ENCODE results near the gene TRIM71.
A peak's percentile ranks its signal among the peaks of the same experiment; 100 is the strongest.
"Not testable (repeated sequence)": the region's sequence is repeated elsewhere in the genome, so short reads cannot be mapped to it uniquely, and the experiment has no call there.

The TRIM71 gene

DNA sequence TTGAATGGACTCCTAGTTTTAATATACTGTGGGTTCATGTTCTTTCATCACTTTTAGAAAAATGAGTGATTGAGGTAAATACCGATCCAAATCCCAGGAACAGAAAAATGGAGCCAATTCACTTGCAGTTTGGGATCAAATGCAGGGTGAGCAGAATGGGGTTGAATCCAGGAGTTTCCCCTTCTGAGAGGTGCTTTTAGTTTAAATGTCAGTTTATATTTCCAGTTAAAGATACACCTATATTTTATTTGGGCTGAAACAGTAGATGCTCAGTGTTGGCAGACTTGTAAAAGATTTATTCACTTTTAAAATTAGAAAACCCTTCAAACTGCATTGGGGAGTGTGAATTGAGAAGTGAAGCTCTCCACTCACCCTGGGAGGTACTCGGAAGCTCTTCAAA, 2.6 kb downstream of the TRIM71 start:
- no peak for DNase-seq

DNA sequence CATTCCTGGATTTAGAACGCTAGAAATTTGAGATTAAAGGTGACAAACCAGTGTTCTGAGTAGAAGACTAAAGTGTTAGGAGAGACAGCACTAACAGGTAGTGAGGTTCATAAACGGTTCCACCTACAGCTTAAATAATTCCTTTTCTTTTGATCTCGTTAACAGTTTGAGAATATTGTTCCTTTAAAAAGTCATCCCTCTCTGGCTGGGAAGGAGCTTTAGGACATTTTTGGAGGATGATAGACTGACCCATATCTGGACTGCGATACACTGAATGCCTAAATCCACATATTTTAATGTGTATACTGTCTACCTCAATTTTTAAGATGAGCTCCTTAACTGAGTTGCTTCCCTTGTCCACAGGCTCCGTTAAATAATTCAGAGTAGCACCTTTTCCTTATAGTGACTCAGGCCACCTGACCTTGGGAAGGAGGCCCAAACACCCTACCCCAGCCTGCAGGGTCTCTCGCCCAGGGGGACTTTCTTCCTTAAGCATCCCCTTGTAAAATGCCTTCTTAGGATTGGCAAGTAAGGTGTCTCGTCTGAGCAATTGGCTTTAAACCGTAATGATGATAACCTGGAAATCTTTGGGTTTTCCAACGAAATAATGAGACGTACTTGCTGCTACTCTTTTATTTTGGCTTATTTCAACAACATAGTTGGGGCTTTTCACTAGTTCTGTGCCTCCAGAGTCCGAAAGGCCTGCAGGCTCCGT, 3.3 kb downstream of the TRIM71 start:
- DNase-seq = no peak

DNA sequence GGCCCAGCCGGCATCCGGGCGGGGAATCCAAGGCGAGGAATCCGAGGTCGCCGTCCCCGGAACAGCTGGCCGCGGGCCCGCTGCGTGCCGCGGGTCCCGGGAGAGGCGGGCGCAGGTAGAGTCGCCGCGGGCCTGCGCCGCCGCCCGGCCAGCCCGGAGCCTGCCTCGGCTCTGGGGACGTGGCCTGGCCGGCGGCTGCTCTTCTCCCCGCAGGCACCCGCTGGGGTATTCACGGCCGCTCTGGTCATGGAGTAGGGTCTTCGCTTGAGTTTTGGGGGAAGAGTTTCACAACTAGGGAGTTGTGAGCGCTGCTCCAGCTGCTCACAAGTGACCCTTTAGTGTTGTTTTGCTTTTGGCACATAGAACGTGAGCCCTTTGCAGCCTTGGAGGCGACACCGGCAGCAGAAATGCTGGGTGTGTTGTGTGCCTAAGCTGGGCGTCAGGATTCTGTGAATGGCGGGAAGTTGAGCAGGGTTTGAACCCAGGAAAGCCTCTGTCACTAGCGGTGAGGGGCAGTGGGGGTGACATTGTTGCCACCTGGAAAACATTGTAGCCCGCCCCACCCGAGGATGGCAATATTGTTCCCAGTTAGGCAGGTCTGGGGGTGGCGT, 4.0 kb downstream of the TRIM71 start:
- DNase-seq = no peak

DNA sequence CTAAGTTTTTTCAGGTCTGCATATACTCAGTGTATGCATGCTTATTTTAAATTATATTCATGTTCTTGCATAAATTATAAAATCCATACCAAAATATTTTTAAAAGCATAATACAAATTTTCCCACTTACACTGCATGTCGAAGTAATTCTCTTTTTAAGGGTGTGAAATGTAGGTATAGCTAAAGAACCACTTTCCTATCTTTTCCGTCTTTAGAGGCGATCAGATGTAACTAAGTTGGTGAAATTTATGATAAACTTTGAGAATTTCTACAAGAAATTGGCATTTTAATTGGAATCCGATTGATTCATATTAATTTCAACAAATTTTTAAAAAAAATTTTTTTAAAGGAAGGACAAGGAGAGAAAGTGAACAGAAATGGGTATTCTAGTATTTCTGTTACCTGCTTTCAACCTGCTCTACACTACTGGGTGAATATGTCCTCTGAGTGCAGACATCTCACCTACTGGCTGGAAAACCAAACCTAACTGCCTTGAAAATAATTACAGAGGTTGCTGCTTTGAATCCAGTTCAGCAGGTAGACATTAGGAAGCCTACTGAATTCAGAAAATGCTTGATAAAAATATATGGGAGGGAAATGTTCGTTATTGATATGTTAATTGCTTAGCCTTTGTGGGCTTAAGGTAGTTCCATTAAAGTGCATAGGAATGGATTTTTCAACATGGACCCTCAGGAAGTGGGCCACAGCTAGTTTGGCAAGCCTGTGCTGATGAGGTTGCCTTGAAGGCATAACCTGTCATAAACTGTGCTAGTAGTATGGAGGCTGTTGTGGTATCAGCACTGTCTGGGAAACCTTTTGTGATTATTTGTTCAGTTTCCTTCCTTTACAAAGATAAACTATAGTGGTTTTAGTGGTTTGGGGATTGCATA, 5.1 kb downstream of the TRIM71 start:
- DNase-seq = no peak

DNA sequence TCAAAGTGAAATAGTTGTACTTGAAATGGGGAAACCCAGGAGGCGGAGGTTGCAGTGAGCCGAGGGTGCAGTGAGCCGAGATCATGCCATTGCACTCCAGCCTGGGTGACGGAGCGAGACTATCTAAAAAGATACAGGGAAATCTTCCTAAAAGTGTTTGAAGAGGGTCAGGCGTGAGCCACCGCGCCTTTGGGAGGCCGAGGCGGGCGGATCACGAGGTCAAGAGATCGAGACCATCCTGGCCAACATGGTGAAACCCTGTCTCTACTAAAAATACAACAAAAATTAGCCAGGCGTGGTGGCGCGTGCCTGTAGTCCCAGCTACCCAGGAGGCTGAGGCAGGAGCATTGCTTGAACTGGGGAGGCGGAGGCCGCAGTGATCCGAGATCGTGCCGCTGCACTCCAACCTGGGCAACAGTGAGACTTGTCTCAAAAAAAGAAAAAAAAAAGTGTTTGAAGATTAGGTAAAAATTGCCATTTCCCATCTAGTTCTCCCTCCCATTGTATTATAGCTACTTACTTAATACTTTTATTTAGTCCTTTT, 5.9 kb downstream of the TRIM71 start:
- DNase-seq = not testable (repeated sequence)

DNA sequence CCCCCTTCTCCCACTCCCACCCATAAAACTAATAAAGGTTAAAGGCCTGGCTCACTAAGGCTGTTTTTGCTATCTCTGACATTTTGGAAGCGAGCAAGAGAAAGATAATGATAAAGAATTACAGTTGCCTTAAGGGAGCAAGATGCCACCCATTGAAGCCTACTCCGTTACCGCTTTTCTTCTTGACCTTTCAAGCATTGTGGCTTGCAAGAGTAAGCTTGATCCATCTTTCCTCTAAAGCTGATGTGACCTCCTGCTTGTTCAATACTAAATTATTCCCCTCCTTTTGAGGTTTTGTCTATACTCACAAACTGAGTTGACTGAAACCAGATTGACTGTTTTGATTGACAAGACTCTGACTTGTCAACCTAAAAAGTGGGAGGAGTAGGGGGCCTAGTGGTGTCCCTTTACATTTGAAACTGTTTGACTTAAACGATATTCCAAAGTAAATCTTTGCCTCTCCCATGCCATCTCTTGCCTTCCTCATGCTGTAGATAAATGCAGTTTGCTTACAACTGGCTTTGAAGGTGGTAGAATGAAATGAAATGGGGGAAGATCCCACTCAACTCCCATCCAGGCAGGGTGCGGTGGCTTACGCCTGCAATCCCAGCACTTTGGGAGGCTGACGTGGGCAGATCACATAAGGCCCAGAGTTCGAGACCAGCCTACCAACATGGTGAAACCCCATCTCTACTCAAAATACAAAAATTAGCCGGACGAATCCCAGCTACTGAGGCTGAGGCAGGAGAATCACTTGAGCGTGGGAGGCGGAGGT, 8.0 kb downstream of the TRIM71 start:
- DNase-seq = no peak

DNA sequence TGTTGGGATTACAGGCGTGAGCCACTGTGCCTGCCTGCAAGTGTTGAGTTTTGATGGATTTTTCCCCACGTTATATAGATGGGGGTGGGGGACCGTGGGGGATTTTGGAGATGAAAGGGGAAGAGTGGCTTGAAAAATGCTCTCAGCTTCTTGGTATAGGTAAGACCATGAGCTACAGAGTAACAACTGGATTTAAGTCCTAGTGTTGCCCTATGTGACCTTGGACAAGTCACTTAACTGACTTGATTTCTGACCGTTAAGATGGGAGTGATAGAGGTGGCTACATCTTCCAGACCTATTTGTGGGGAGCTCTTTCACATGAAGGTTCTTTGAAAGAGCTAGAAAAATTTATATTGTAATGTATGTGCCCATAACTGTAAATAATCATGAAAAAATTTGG, 13.3 kb downstream of the TRIM71 start:
- no peak for DNase-seq

DNA sequence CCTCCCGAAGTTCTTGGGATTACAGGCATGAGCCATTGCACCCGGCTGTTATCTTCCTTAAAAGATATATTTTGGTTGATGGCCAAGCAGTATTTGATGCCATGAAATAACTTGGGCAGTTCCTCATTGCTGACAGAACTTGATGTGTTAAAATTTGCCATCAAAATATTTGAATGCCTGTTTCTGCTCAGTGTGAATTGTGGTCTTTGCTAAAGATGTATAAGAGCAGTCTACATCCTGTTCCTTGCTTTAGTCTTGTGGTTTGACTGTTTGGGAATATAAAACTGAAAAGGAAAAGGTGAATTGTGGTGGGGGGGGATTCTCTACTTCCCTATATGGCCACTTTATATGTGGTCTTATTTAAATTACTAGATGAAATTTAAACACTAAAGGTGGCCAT, 14.0 kb downstream of the TRIM71 start:
- DNase-seq = no peak

DNA sequence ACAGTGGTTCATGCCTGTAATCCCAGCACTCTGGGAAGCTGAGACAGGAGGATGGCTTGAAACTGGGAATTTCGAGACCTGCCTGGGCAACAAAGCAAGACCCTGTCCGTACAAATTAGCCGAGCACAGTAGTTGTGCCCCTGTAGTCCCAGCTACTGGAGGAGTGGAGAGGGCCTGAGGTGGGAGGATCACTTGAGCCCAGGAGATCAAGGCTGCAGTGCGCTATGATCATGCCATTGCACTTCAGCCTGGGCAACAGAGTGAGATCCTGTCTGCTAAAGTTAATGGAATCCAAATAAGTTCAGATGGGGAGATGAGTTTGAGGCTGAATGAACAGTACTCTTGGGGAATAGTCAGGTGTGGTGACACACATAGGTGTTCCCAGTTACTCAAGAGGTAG, 14.4 kb downstream of the TRIM71 start:
- DNase-seq = no peak

DNA sequence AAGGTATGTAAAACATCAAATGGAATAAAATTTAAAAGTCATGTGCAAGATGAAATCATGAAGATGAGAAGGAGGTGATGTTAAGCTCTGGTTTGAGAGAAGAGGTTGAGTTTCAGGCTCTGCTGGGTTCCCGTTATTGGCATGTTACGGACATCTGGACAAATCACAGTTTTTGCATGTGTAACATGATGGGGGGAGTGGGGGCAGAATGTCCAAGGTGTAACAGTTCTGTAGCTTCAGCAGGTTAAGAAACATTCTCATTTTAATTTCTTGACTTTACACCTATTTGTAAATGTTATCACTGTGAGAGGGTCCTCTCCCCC, 17.2 kb downstream of the TRIM71 start:
- no peak for DNase-seq

DNA sequence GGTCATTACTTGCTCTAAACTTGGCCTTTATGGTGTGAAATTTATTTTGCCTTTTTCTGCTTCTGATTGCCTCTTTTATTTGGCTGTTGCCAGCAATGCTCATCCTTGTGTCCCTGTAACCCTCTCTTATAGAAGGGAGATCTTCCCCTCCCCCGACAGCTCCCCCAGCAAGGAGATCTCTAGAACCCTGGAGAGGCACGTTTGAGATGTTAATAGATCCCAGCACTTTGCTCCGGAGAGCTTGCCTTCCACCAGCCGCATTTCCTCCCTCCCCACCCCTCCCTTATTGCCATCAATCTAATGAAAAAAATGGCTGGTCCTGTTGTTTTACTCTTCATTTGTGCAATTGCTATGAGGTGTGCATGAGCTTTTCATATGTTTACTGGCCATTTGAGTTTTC, 18.2 kb downstream of the TRIM71 start:
- no peak for DNase-seq

DNA sequence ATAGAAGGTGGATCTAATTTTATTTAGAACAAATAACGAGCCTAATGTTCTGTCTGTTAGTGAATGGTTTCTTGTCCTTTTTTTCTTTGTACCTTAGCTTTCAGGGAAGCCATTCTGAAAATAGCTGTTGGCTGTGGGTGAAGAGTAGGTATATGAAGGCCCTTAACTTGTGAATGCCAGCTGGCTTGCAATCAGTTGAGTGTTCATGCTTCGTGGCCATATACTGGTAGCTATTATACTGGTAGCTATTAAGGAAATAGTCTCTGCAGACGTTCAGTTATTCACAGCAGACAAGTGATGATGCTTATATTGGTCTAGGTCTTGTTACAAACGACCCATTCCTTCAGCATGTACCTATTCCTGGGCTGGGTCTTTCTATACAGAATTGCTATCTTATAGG, 18.8 kb downstream of the TRIM71 start:
- no peak for DNase-seq

DNA sequence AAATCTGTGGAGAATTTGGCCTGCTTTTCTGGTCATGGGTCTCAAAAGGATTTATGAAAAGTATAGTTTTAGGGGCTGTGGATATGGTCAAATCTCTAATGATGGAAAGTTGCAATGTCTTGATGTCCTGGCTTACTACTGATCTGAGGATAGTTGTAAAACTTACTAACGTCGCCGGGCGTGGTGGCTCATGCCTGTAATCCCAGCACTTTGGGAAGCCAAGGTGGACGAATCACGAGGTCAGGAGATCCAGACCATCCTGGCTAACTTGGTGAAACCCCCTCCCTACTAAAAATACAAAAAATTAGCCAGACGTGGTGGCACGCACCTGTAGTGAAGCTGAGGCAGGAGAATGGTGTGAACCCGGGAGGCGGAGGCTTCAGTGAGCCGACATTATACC, 19.6 kb downstream of the TRIM71 start:
- no peak for DNase-seq

DNA sequence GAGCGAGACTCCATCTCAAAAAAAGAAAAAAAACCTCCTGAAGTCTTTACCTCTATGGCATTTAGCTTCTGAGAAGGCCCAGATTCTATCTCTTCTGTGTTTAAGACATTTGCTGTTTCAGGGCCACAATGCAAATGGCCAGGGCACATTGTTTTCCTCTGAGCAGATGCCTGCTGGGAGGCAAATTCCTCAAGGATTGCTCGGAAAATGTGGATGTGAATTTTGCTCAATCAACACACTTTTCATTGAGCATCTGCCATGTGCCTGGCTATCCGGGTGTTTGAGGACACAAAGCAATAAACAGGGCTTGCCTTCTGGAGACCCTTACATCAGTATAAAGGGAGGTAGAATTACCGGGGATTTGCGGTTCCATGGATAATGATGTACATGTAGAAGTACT, 20.0 kb downstream of the TRIM71 start:
- DNase-seq = no peak

DNA sequence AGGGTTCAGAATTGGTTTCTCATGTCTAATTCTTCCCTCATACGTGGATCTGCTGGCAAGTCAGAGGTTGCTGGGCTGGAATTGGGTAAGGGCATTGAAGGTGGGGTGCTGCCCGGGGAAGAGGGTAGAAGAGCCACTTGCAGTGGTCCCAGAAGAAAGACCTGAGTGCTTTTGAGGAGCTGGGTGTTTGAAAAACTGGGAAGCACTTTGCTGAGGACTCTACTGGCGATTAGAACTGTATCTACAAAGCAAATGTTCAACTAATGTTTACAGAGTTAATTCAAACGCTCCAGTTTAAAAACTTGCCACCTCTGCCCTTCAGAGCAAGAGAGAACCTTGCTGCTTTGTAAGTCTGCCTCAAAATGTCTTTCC, 21.9 kb downstream of the TRIM71 start:
- DNase-seq = no peak

DNA sequence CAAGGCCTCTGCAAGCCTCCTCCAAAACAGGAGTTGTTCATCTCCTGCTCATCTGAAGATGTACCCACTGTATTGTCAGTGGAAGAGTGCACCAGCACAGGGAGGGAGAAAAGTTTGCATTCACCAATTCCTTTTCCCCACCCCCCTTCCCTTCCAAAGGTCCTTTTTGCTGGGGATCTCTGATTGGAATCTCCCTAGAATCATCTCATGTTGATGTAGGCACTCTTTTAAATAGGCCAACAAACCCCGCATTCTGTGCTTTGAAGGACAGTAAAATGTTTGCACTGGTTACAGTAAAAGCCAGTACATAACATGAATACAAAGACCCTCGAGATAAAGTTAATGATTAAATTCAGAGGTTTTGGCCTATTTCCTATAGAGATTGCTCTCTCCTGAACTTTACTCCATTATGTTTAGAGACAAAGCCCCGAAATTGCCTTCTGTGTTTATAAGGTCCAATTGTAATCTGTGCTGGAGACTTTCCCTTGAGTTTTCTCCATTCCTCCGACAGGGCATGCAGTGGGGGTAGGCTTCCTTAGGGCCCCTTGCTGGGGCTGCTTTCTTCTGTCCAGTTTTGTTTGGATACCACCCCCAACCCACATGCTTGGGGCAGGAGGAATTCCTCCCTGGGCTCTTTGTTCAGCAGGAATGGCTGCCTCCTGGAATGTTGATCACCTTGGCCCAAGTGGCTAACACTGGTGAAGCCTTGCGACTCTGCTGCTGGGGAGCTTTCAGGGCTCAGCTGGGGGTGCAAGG, 22.5 kb downstream of the TRIM71 start:
- no peak for DNase-seq

DNA sequence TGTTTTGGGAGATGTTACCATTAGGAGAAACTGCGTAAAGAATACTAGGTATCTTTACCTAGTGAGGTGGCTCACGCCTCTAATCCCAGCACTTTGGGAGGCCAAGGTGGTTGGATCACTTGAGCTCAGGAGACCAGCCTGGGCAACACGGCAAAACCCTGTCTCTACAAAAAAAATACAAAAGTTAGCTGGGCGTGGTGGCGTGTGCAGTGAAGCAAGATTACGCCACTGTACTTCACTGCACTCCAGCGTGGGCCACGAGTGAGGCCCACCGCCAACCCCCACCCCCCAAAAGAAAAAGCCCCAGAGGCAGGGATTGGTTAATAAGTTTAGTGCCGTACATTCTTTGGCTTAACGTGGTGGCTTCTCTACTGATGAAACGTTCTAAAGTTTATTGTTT, 23.5 kb downstream of the TRIM71 start:
- DNase-seq = no peak

DNA sequence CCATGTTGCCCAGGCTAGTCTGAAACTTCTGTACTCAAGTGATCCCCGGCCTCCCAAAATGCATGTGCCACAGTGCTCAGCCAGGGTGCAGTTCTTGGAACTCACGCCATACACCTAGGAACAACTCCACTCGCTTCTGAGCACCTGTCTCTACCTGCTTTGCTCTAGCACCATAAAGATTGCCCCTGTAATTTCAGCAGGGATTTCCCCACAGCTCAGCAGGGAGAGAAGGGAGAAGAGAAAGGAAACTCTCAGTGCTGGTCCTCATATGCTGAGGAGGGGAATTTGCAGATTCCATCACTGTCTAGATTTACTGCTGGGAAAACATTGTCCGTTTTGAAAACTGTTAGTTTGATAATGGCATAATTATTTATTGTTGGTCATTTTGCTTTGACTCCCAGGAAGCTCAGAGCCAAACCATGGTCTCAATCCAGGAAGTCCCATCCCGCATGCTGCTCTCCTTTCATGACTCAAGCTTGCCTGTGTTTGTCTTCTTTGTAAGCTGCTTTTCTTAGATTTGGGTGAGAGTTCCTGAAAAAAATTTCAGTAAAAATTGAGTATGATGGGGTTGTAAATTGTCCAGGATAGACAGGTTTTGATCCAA, 24.2 kb downstream of the TRIM71 start:
- DNase-seq = peak; percentile 9

DNA sequence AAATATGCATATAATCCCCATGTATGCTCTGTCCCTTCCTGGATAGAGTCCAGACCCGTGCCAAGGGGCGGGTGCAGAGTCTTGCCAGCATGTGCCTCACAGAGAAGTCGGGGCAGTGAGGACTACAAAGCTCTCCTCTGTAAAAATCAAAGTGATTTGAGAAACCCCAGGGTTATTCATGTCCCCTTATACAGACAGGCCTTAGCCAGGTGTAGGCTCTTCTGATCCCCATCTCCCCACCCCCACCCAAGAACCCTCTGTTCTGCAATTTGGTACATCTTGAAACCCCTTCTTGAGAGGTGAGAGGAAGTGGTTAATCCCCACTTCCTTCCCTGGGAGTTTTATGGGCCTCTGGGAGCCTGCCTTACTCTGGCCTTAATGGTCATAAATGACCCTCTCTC, 24.7 kb downstream of the TRIM71 start:
- DNase-seq = no peak

DNA sequence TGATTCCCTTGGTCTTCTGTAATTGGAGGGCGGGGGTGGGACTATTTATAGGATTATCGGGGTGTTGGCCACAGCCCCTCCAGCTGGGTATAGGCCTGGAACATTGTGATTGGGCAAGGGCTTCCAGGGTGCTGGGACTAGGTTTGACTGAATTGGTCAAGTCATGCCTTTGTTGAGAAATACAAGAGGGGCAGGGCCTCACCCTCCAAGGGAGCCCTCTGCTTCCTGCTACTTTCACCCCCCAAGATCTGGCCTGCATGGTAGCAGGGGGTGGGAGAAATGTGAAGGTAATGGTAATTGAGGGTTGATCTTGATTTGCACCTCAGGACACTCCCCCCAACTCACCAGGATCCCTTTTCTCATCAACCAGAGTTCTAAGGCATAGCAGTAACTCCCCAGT, 25.2 kb downstream of the TRIM71 start:
- no peak for DNase-seq

DNA sequence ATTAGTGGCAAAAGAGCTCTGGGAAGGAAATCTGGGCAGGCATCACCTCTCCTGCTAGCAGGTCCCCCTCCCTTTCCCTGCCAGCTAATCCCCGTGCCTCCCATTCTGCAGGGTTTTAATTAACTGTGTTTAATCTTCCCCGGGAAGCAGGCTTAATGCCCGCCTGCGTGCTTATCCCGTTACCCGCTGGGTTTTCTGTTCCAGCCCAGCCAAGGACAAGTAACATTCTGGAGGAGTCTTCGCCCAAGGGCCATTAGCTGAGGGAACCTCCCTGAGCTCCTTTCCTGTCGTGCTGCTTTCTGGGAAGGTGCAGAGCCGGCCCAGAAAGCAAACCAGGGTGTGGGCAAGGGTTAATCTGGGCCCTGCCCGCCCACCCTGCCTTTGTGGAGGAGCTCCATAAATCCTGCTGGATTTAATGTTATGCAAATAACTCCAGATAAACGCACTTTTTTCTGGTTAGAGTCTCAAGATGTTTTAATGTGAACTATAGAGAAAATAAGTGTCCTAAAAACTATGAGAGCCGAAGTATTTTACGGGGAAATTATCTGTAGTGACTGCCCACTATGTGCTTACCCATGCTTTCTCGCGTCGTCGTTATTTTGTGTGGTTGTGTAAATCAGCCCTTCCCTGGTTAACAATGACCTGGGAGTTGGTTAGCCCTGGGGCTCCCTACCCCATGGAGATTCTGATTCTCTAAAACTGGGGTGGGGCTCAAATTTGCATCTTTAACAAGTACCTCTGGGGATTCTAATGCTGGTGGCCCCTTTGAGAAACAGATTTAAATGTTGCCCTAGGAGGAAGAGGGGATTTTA, 25.9 kb downstream of the TRIM71 start:
- DNase-seq = no peak
